IPS-NIHi11 (cell line): ENCODE measurements around the gene SMURF2.

Experiments
- DNase-seq: peaks from one replicate; pipeline ENCODE4 v3.0.0; 2012; ENCODE audit warnings: mixed read lengths, low spot score

Gene SMURF2

DNA sequence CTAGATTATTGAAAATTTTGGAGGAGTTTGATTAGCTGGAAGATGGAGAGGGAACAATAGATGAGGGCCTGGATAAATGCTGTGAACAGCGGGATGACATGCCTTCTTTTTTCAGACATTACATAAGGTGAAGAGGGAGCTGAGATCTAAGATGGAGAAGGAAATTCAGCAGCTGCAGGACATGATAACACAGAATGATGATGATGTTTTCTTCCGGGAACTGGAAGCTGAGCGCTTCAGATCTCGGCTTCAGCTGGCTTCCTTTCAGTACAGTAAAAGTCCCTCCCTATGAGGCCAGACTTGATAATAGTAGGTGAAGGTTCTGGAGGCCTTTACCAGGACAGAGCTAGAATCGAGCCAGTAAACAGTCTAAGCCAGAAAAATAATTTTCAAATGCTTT, 124.6 kb downstream of the SMURF2 start:
- DNase-seq = no peak

DNA sequence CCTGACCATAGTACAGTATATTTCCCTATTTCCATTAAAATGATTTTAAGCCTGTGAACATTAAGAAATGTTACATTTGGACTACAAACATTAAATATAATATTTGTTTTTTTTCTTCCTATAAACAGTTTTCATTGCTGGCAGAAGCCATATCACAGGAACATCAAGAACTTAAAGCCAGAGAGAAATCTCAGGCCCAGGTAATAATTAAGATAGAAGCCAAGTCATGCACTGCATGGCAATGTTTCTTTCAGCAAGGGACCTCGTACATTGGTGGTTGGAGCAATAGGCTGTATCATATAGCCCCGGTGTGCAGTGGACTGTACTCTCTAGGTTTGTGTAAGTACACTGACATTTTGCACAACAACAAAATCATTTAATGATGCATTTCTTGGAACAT, 125.2 kb downstream of the SMURF2 start:
- DNase-seq = no peak

DNA sequence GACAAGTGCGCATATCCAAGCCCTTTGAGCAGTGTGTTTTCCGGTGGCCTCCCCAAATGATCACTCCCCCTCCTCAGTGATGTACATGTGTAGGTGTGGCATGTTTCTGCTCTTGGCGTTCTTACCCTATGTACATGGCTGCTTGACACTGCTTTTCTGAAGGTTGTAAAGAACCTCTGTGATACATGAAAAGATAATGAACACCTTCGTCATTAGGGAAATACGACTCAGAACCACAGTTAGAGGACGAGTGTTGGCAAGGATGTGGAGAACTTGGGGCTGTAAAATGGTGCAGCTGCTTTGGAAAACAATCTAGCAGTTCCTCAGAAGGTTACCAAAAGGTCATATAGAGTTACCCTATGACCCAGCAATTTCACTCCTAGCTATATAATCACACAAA, 126.8 kb downstream of the SMURF2 start:
- DNase-seq = no peak

DNA sequence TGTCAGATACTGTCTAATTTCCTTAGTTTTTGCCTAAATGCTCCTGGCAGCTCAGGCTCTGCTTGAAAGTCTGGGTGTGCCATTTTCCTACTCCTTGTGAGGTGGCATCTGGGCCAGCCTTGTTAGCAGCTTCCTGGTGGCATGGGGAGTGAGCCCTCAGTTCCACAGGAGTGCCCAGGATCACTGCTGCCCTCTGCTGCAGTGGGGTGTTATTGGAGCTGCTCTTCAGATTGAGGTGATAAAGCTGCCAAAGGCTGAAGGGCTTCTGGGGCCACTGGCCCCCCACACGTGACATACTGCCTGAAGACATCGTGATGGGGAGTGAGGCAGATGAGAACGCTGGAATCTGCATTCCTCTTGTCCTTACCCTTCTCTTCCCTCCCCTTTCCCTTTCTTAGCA, 127.9 kb downstream of the SMURF2 start:
- DNase-seq = no peak

DNA sequence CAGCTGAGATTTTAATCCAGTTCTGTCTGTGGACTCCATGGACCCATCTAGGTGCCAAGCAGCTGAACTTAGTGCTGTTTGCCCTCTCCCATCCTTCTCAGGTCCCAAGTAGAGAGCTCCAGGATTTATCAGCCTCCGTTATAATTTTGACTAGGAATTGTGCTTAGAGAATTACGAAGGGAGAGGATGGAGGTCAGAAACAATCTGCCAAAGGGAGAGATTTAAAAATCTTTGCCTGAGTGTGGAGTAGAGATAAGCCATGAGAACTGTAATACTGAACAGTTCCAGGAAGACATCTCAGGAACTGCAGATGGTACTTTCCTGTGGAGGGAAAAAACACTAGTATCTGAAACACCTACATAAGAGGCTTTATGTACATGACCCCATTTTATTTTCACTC, 128.3 kb downstream of the SMURF2 start:
- DNase-seq = no peak

DNA sequence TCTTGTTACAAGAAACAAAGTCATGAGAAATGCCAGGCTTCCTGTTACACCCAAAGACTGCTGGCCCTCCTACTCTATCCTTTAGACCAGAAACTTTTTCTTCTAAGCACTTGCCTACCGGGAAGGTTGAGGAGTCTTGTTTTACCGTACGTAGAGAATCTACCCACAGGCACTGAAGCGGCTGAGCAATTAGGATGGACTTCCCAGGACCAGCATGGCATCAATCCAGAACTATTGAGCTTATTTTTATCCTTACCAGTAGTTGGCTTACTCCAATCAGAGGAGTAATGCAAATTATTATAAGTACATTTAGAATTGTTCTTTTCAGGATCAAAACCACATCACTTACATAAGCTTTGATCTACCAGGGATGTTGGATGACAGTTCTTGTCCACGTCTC, 129.7 kb downstream of the SMURF2 start:
- no peak for DNase-seq

DNA sequence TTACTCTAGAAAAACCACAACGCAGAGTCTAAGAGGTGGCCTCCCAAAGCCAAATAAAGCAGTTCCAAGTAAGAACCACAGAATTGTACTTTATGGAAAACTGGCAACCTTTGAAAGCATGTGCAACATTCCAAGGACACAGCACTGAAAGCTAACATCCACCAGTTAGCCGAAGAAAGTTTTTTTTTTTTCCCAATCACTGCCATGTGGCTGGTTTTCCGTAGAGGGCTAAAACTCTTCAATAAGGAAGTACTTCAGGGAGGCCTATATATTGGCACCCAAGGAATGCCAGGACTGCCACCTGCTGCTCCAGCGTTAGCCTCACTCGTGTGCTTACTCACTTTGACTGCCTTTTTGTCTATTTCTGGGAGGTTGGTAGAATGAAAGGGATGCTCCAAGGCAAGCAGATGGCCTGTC, 130.1 kb downstream of the SMURF2 start:
- DNase-seq = no peak

DNA sequence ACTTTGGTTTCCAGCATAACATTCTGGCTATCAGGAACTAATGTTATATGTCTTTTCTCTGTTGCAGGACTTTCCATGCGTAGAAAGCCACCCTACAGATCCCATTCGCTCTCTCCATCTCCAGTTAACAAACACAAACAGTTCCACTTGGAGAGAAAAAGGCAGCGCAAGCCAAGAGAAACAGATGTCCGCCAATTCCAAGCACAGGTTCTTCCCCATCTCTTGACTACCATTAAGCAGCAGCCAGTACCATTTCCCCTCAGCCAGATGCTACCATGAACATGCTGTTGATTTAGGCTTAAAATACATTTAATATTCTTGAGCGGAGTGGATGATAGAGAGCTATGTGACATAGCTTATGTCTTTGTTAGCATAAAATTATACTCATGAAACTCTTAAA, 132.9 kb downstream of the SMURF2 start:
- no peak for DNase-seq

DNA sequence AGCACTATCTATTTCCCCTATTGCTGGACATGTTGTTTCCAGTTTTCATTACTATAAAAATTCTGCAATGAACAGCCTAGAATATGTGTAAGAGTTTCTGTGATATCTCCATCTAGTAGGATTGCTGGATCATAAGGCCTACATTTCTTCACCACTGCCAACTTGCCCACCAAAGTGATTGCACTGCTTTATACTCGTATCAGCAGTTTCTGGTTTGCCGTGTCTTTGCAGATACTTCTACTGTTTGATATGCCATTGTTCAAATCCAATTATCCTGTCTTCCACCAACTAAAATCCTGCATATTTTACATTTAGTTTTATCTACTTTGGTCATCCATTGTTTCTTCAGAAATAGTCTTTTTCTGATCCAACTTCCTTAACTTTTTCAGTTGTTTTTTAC, 134.2 kb downstream of the SMURF2 start:
- no peak for DNase-seq

DNA sequence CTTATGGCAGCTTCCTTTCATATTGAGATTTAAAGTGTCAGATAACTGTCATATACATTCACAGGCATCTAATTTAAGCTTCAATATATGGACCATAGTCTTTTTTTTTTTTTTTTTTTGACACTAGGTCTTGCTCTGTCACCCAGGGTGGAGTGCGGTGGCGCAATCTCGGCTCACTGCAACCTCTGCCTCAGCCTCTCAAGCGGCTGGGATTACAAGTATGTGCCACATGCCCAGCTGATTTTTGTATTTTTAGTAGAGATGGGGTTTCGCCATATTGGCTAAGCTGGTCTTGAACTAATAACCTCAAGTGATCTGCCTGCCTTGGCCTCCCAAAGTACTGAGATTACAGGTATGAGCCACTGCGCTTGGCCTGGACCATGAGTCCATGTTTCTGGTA, 141.7 kb downstream of the SMURF2 start:
- no peak for DNase-seq

DNA sequence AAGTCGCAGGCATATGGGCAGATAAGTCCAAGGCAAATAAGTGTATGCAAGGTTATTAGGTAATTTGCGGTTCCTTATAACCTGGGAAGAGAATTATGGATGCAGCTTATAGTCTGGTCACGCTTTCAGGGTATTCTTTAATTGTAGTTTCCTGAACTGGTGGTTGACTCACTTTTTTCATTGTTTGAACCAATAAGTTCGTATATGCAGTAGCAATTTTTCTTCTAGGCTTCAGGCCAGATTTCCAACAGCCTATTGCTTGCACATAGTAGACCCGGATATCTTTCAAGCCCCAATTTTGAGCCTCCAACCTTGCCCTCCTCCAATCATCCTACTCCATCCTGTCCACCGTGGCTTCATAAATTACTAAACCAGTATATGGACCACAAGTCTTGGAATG, 142.5 kb downstream of the SMURF2 start:
- no peak for DNase-seq

DNA sequence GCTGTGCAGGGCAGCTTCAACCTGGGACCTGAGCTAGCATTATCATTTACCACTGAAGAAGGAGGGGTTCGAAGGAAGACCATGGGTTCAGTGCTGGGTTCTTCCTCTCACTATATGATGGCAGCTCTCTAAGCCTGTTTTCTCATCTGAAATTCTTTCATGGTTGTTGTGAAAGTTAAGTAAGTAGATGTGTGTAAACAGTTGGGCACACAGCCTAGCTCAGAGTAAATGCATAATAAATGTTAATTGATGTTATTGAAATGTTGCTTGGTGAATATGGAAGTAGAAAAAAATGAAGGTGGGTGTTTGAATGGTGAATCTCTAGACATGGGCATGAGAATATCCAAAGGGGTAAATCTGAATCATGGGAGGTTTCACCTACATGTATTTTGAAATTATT, 146.3 kb downstream of the SMURF2 start:
- DNase-seq = no peak

DNA sequence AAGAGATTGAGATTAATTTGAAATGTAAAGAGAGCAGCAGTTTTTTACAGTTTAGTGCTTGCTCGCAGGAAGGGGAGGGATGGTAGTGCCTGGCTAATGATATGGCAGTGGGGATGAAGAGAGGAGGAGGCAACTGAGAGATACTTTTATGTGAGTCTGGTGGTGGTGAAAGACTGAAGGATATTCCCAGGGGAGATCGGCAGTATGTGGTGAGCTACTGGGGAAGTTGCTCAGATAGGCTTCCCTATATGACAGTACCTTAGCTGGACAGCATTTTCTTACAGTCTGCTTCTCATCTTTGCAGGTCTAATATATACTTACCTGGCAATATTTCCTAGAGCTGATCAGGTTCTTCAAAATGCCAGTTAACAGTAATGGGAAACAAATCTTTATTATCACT, 146.7 kb downstream of the SMURF2 start:
- DNase-seq = no peak

DNA sequence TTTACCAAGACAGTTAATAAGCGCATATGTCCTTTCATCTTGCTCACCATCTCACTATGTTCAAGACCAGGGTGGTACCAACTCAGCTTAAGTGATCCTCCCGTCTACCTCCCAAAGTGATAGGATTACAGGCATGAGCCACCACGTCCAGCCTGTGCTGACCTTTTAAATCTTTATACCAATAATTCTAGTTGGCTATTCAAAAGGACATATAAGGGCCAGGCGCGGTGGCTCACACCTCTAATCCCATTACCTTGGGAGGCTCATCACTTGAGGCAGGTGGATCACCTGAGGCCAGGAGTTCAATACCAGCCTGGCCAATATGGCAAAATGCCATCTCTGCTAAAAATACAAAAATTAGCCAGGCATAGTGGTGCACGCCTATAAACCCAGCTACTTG, 152.9 kb downstream of the SMURF2 start:
- DNase-seq = no peak

DNA sequence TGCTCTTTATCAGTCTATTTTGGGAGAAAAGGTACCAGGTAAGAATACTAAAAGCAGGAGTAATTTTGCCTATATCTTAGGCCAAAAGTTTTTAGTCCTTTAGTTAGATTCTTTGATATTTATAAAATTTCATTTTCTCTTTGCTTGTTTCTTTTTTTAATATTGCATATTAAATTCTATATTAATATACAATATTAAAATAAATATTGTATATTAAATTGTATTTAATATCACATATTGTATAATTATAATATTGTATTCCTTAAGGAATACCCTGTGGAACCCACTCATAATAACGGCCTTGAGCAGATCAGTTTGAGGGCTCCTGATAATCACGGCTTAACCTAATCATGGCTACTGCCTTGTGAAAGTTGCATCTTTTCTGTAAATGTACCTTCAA, 153.4 kb downstream of the SMURF2 start:
- DNase-seq = no peak

DNA sequence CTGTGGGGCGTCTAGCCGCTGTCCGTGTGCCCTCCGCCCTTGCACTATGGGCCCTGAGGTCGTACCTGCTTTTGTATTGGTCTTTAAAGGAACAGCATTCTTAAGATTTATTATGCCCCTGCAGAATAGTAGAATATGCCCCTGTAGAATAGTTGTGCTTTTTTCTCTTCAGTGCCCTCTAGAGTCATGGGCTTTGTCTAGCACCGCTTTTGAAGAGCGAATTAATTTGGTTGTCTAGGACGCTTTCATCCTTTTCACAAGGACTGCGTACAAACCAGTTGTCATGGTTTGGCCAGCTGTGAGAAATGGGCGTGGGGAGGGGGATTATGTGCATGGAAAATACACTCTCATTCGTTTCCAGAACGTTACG, 154.7 kb downstream of the SMURF2 start:
- DNase-seq = peak; percentile 49

DNA sequence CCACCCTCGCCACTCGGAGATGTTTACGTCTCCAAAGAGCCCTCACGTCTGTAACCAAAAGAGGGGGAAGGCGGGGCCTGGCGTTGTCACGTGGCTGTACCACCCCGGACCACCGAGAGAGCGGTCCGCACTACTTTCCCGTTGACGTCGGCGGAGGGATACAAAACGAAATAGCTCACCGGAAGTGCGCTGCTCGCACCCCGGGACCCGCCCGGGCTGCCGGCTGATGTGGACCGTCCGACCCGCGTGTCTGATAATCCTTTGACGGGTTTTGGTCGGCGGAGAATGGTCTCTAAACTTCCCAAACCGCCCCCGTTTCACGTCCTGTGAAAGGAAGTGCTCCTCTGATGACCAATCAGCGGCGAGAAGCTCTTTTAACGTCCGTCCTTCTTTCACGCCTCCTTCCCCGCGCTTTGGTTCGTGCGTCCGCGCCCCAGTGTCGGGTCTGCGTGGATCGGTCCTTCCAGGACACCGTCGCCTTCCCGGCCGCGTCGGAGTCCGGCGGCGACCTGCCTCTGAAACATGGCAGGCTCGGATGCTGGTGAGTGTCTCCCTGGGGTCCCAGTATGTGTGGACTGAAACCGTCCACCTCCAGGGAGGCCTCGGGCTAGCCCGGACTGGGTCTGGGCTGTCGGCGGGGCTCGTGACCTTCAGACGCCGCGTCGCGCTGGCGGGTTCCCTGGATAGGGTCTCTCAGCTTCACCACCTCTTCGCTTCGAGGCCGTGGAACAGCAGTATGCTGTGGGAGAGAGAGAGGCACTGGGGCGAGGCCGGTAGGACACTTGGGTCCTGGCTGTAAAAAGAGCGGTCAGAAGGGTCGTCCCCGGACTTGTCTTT, 155.3 kb downstream of the SMURF2 start, which contains the start of gene CEP95:
CEP95 (plus strand) TSS at position 402 of the 837 bp plus-strand sequence; CDS start at position 523, 121 bp downstream.
- DNase-seq = peak; percentile 93

DNA sequence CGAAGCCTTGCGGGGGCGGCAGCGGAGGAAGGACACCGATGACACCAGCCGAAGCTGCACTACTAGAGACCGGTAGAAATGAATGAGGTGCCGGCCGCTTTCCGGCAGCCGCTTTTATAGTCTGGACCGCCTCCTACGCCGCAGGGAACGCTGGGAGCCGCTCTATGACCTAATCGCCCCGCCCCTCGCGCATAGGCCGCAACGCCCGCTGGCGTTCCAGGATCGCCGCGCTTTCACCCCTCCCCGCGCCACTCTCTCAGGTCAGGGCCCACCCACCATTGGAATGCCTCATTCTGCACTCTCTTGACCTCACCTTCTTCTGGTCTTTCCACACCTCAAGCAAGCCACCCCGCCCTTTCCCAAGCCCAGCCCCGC, 155.9 kb downstream of the SMURF2 start, which contains the start of gene DDX5:
DDX5 (minus strand) TSS at position 89 of the 375 bp plus-strand sequence. CDS start 170 bp downstream, outside the sequence.
- peak; percentile 90 for DNase-seq

DNA sequence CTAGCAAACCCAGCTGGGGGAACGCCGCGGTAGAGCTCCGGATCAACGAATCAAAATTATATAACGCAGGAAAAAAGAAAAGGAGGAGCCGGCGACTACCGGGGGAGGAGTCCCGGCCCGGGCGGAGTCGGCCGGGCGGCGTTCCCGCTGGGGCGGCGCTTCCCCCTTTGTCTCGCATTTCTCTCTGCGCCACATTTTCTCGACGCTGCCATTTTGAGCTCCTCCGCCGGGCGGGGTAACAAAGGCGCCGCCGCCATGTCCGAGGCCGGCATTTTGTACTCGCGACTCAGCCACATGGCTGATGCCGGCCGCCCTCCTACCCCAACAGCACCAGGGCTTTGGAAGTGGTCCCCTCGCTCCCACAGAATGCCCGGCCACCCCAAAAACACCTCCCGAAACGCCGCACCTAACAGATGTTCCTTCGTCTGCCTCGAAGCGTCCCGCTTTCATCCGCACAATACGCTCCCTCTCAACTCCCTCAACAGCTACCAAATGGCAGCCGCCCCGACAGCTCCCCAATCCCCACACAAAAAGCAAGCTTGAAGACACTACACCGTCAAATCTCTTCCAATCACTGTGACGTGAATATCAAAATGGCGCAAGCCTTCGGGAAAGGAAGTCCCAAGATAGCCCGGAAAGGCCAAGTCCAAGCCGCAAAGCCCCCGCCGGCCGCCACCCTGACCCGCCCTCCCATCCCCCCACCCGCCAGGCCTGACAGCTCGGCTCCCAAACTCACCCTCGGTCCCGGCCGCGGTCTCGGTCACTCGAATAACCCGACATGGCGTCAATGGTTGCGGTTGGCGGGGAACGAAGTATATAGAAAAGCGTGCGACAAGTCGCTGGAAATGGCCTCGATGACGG, 156.5 kb downstream of the SMURF2 start:
- peak; percentile 81 for DNase-seq

DNA sequence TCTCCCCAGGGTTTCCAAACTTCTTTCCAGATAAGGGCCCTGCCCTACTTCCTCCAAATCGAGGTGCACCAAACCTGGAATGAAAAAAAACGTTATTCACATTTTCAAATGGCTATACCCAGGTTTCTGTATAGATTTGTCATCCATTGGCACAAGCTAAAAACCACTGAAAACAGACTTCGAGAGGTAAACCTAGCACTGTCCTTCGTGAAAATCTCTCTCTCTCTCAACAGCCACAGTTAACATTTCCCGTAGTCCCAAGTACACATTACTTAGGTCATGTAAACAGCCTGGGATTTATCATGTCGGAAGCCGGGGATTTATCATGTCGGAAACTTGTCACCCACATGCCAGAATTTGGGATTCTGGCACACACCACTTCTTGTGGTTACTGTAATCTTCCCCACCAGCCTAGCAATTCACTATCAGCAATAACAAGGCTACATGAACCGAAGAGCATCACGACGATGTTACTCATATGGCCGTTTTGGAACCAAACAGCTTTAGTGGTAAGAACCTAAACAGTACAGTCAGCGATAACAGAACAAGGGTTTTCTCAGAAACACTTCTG, 157.3 kb downstream of the SMURF2 start:
- no peak for DNase-seq

DNA sequence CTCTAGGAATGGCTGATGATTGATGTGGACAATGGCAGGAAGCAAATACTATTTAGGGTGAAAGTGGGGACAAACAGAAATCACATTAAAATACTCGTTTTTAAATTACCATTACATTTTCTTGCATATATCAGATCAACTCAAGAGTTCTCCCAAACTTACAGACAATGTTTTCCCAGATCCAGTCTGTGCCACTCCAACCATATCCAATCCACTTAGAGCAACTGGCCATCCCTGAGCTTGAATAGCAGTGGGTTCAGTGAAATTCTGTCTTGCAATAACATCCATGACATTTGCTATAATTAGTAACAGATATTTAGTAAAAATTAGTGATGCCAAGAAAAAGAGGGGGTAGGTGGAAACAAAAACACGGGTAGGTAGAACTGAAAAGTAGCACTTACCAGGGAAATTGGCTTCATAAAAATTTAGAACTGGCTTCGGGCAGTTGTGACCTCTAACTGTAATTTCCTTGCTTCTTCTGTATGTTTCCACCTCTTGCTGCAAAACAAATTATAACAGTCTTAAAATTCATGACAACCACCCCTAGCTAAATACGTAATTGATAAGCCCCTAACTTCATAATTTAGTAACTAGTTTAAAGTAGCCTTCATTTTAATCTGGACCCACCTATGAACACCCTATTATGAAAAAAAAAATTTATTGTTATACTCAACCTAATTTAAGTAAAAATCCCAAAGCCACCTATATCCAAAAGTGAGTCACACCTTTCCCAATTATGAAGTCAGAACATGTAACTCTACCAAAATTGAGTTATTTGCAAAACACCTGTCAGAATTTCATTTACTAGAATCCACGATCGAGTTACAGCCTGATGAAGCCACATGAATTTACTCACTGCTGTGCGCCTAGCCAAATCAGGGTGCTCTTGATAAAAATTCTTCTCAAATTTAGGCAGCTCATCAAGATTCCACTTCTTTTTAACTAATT, 158.0 kb downstream of the SMURF2 start:
- no peak for DNase-seq

DNA sequence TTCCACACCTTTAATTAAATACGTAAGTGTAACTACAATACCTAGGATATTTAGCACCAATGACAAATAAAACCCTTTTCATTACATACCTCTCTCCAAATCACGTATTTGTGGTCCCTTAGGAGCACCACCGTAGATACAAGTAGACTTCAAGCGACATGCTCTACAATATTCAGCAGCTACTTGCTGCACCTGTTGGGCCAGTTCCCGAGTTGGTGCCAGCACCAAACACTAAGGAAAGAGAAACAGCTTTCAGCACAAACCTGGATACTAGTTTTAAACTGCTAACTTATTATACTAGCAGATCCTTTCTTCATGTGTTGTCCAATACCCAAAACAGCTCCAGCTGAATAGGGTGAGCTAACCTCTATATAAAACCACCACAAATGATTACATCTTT, 158.8 kb downstream of the SMURF2 start:
- no peak for DNase-seq
